ENCODE results near the gene ZBTB40. TPM values are rescaled to one million over a fixed set of nuclear protein-coding genes. Genes with fewer than 3 reads are reported as not detected.

The ZBTB40 gene
- total and polyA plus RNA-seq, 9 of the 15 experiments (the other 6 are each of a cell fraction or from before 2014, with no cell fraction given): 2.6 to 26.0 (median 18.8) TPM

- peak; percentile 47; the same call in 1 of the 2 replicates for TF ChIP-seq TAF7 (tag; IDR thresholded peaks at IDR 0.05)
- TF ChIP-seq ETV1 (tag; conservative IDR thresholded peaks at IDR 0.05; ENCODE audit: low read depth): peak; percentile 87
- peak in 1 of 2 experiments; percentile 80; a peak in 2 of 4 replicates for TF ChIP-seq TBL1XR1 (IDR thresholded peaks at IDR 0.05; ENCODE audit: low read length in 2 of 2)
- TF ChIP-seq ZKSCAN1 (IDR thresholded peaks at IDR 0.05; ENCODE audit: low read depth, low read length): peak; percentile 99
- no peak for TF ChIP-seq MCM3 (IDR thresholded peaks at IDR 0.05)
- TF ChIP-seq HCFC1 (IDR thresholded peaks at IDR 0.05; ENCODE audit: low read depth, low read length): peak; percentile 92
- TF ChIP-seq PKNOX1 (IDR thresholded peaks at IDR 0.05): peak; percentile 63
- peak; percentile 79; the same call in 1 of the 2 replicates for TF ChIP-seq CREB3L1 (IDR thresholded peaks at IDR 0.05; ENCODE audit: borderline replicate concordance, low read depth)
- TF ChIP-seq YY1 (IDR thresholded peaks at IDR 0.05; ENCODE audit: borderline replicate concordance in 1 of 3, control insufficient read depth in 1 of 3, extremely low read depth in 1 of 3, insufficient read depth in 3 of 3, insufficient read length in 1 of 3, insufficient replicate concordance in 2 of 3, low read depth in 1 of 3, low read length in 2 of 3): peak; percentile 95 to 100 (median 99)
- TF ChIP-seq ATF7 (IDR thresholded peaks at IDR 0.05): peak; percentile 92
- TF ChIP-seq IRF9 (tag; IDR thresholded peaks at IDR 0.05): no peak
- peak; percentile 25 for TF ChIP-seq PCBP1 (IDR thresholded peaks at IDR 0.05; ENCODE audit: low read depth, low read length, poor library complexity, severe bottlenecking)
- no peak; the same call in 1 of the 2 replicates for TF ChIP-seq TRIM25 (IDR thresholded peaks at IDR 0.05; ENCODE audit: borderline replicate concordance)
- 0 out of 2 replicates have a peak, but pooled peaks have one; percentile 55 for TF ChIP-seq GTF2F1 (IDR thresholded peaks at IDR 0.05; ENCODE audit: low read depth, low read length)
- peak; percentile 73 for TF ChIP-seq ARID4B (CRISPR knock-in tag; IDR thresholded peaks at IDR 0.05)
- peak; percentile 68; the same call in 1 of the 2 replicates for TF ChIP-seq STAT5A (IDR thresholded peaks at IDR 0.05; ENCODE audit: borderline replicate concordance, low read length)
Measured at GRCh38 chr1:22451702-22452480, at the start of gene ZBTB40 (continued).

Data from K562 (cell line).